Gastroesophageal sphincter (tissue), 3 donors: ENCODE results near the gene ANO10.

Experiments used
- POLR2A ChIP-seq, 2 donors: fragments of 450-650 bp; IDR thresholded peaks; one replicate each; pipeline ENCODE4 v1.6.1; 2017; ENCODE audit warnings: antibody characterized with exemption in 2 of 2, mild to moderate bottlenecking in 2 of 2, moderate library complexity in 1 of 2
- POLR2AphosphoS5 ChIP-seq: sonication (generic); formaldehyde crosslinking; IDR thresholded peaks from one replicate; pipeline ENCODE4 v1.6.1; 2017; ENCODE audit warnings: antibody characterized with exemption
- TF ChIP-seq, protein P1 (sequence below), 4 experiments: fragments of 200-600 bp in 2 of 4; fragments of 450-650 bp in 2 of 4; sonication (generic) in 1 of 4; IDR thresholded peaks; one replicate each; pipeline ENCODE4 v1.5.1; 2017 to 2019; ENCODE audit warnings: antibody characterized with exemption in 4 of 4, mild to moderate bottlenecking in 2 of 4, moderate library complexity in 2 of 4

DNA sequence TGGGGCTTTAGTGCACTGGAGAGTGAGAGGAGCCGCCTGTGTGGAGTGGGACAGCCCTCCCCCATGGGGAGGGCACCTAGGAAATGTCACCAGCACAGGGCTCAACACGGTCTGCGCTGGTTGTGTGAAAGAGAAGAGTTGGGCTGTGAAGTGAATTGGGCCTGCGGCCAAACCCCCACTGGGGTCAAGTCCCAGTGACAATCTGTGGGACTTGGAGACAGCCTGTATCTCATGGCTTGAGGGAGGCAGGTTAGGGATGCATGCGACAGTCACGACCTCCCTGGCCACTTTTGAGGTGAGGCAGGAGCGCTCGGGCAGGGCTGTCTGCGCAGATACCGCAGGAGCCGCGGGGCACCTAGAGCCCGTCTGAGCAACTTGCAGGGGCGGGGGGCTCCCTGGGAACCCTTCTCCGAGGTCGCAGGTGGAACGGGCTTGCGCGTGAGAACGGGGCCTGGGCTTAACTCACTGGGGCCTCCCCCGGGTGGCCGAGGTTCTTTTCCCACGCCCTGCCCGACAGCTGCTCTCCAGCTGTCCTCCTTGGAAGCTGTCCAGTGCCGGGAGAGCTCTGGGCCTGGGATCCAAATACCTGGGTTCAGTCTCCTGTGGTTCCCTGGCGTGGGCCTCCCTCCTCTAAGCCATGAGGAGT is 258.1 kb downstream of the ANO10 start:
- no peak for TF ChIP-seq POLR2A (IDR thresholded peaks at IDR 0.05)
- TF ChIP-seq, protein P1, sequence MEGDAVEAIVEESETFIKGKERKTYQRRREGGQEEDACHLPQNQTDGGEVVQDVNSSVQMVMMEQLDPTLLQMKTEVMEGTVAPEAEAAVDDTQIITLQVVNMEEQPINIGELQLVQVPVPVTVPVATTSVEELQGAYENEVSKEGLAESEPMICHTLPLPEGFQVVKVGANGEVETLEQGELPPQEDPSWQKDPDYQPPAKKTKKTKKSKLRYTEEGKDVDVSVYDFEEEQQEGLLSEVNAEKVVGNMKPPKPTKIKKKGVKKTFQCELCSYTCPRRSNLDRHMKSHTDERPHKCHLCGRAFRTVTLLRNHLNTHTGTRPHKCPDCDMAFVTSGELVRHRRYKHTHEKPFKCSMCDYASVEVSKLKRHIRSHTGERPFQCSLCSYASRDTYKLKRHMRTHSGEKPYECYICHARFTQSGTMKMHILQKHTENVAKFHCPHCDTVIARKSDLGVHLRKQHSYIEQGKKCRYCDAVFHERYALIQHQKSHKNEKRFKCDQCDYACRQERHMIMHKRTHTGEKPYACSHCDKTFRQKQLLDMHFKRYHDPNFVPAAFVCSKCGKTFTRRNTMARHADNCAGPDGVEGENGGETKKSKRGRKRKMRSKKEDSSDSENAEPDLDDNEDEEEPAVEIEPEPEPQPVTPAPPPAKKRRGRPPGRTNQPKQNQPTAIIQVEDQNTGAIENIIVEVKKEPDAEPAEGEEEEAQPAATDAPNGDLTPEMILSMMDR (IDR thresholded peaks at IDR 0.05), result no peak
- peak; percentile 21 for TF ChIP-seq POLR2AphosphoS5
